Right renal cortex interstitium (tissue), 3 donors: ENCODE results near the gene HECTD2. TPM values are rescaled to one million over a fixed set of nuclear protein-coding genes. Genes with fewer than 3 reads are reported as not detected.
"Not testable (repeated sequence)": the region's sequence is repeated elsewhere in the genome, so short reads cannot be mapped to it uniquely, and the experiment has no call there.

Experiments used
- DNase-seq, 3 donors: peaks; one replicate each; pipeline ENCODE4 v3.0.0-alpha.2; 2013; ENCODE audit warnings: low read depth in 3 of 3, low spot score in 2 of 3
- polyA plus RNA-seq, 3 donors: library from polyadenylated mRNA; unstranded; fragments of 120-200 nt; gene quantifications; one replicate each; pipeline ENCODE4 v1.2.1, GENCODE V29; 2013; ENCODE audit not compliant: insufficient read length in 3 of 3

The HECTD2 gene, protein sequence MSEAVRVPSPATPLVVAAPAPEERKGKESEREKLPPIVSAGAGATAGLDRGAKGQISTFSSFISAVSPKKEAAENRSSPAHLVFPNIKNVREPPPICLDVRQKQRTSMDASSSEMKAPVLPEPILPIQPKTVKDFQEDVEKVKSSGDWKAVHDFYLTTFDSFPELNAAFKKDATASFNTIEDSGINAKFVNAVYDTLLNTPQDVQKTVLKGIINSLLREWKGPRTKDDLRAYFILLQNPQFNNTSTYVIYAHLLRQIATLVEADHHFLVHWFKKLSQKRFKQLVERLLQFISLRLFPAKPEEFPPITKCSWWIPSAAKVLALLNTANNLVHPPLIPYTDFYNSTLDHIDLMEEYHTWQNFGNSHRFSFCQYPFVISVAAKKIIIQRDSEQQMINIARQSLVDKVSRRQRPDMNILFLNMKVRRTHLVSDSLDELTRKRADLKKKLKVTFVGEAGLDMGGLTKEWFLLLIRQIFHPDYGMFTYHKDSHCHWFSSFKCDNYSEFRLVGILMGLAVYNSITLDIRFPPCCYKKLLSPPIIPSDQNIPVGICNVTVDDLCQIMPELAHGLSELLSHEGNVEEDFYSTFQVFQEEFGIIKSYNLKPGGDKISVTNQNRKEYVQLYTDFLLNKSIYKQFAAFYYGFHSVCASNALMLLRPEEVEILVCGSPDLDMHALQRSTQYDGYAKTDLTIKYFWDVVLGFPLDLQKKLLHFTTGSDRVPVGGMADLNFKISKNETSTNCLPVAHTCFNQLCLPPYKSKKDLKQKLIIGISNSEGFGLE
- 10 to 100 TPM; 26.9 to 31.5 (median 29.1) TPM for polyA plus RNA-seq

DNA sequence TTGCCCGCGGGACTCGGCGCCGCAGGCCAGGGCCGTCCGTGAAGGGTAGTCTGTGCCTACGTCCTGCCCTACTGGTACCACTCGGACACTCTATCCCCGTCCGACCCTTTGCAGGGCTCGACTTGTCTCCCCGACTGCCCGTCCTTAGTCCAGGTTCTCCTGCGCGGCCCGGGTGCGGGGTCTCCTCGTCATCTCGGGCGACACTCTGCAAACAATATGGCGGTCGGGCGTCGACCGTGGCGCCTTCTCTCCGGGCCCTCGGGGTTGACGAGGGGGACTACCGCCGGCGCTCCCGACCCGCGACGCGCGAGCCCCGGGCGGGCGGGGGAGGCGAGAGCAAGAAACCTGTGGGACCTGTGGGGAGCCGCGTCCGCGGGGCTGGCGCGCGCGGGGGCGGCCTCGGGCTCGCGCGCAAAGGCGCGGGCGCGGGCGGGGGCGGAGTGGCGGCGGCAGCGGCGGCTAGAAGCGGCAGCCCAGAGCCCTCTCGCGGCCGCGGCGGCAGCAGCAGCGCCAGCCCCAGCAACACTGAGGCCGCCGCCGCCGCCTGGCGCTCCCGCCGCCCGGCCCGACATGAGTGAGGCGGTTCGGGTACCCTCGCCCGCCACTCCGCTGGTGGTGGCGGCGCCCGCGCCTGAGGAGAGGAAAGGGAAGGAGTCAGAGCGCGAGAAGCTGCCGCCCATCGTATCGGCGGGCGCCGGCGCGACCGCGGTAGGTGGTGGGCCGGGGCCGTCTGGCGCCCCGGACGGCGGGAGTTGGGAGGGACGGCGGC, at the start of gene HECTD2:
Gene HECTD2, plus strand, starts transcription at position 476 of the 769 bp plus-strand sequence. Its CDS starts 95 bp downstream, at position 571.
- peak; percentile 57 to 68 (median 67) for DNase-seq

DNA sequence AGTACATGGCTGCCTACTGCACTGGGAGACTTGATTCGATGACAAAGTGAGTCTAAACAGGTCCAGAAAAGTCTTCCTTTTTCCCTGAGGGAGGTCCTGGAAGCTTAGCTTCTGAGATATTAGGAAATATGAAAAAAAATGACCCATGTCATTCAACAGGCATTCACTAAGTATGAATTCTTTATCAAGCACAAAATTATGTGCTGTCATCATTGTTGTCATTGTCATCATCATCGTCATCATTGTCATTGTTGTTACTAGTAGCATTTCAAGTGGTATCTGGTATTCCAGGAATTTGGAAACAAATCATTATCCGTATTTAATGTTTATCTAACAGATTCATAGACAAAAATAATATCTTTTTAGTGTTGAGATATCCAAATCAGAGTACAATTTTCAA, 49.7 kb upstream of the HECTD2 start:
- no peak for DNase-seq

DNA sequence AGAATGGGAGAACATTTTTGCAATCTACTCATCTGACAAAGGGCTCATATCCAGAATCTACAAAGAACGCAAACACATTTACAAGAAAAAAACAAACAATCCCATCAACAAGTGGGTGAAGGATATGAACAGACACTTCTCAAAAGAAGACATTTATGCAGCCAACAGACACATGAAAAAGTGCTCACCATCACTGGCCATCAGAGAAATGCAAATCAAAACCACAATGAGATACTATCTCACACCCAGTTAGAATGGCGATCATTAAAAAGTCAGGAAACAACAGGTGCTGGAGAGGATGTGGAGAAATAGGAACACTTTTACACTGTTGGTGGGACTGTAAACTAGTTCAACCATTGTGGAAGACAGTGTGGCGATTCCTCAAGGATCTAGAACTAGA, 44.6 kb upstream of the HECTD2 start:
- DNase-seq: not testable (repeated sequence)

DNA sequence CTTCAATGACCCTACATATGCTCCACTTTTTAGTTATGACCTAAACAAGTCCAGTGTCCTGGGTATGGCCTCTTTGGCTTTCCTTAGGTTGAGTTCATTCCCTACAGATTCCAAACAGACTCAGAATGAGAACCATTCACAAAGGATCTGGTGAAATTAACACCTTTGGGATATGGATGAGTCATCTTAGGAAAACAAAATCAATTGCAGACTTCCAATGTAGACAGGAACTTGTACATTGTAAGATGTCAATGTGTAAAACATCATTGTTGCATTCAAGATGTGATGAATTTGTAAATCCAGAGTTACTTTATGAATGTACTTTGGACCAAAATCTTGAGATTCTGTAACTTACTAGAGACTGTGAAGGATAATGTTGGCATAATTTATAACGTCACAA, 43.4 kb upstream of the HECTD2 start:
- DNase-seq: no peak

DNA sequence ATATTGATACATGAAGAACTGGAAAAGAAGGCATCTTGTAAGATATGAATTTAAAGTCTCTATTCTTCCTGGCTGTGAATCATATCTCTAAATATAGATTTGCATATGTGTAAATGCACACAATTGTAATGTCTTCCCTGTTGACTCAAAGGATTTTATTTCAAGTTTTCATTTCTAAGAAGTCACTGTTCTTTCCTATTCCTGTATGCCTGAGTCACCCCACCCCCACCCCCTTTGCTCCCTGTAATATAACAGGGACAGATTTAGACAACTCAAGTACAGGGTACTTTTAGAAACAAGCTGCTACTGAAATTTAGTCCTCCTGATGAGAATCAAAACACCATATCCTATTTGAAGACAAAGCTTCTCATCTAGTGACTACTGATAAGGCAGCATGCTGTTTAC, 43.0 kb upstream of the HECTD2 start:
- no peak for DNase-seq

DNA sequence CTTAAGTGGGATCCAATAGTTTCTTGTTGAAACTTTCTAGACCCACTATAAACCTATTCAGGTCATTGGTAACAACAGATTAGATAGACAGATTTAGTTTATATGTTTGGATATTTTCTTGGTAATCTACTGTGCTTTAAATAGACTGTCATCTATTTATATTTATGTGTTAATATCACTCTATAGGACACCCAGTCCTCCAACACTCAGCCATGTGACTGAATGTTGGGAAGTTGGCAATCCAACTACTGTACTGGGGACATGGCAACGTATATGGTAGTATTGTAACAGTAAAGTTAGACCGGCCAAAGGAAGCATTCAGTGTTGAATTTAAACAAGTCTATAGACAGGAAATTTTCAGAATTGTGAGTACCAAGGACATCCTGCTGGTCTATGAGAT, 42.6 kb upstream of the HECTD2 start:
- DNase-seq: no peak

DNA sequence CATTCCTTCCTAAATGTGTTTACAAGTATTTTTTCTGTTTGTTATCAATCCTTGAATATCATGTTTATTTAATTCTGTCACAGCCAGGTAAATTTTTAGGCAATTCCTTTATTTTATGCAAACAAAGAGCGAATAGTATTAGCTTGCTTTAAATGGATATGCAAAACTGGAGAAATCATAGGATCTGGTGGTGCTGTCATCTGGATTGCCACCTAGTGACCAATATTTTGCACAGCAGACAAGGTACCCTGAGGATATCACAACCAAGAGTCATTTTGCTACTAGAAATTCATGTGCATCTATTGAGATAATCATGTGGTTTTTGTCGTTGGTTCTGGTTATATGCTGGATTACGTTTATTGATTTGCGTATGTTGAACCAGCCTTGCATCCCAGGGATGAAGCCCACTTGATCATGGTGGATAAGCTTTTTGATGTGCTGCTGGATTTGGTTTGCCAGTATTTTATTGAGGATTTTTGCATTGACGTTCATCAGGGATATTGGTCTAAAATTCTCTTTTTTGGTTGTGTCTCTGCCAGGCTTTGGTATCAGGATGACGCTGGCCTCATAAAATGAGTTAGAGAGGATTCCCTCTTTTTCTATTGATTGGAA, 40.1 kb upstream of the HECTD2 start:
- not testable (repeated sequence) for DNase-seq

DNA sequence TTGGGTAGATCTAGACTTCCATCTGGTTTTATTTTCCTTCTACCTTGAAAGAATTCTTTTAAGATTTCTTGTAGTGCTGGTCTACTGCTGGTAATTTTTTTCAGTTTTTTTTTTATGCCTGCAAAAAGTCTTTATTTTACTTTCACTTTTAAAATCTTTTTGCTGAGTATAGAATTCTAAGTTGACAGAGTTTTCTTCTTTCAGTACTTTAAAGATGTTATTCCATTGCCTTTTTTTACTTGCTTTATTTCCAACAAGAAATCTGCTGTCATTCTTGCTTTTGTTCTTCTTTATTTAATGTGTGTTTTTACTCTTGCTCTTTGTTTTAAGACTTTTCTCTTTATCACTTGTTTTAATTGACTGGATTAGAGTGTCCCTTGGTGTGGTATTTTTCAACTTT, 36.1 kb upstream of the HECTD2 start:
- DNase-seq: no peak

DNA sequence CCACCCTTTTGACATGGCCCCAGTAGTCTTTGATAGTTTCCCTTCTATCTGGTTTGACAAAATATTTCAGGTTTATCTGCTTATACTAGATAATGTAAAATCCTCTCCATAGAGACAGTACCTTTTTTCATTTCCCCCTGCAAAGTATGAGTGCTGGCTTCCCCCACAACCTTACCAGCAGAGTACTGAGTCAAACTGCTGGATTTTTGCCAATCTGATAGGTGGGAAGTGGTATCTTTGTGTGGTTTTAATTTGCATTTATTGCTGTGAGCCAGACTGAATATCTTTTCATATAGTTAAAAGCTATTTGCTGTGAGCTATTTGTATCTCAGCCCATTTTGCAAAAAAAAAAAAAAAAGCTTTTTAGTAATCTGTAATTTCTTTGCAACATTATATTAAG, 32.1 kb upstream of the HECTD2 start:
- DNase-seq: no peak

DNA sequence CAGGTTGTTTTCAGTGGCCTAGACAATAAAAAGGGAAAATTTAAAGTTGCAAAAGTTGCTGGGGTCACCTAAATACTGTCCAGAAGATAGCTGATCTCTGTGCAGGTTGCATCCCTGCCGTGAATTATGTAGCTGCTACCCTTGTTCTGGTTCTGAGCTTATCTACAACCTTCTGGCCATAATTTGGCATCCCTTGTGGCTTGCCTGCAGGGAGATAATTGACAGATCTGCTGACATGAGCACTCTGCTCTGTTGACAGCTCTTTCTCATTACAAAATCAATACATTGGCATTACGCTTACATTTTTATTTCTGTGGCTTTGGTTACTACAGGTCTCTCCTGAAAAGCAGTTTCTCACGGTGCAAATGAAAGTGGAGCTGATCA, 29.3 kb upstream of the HECTD2 start:
- DNase-seq: no peak

DNA sequence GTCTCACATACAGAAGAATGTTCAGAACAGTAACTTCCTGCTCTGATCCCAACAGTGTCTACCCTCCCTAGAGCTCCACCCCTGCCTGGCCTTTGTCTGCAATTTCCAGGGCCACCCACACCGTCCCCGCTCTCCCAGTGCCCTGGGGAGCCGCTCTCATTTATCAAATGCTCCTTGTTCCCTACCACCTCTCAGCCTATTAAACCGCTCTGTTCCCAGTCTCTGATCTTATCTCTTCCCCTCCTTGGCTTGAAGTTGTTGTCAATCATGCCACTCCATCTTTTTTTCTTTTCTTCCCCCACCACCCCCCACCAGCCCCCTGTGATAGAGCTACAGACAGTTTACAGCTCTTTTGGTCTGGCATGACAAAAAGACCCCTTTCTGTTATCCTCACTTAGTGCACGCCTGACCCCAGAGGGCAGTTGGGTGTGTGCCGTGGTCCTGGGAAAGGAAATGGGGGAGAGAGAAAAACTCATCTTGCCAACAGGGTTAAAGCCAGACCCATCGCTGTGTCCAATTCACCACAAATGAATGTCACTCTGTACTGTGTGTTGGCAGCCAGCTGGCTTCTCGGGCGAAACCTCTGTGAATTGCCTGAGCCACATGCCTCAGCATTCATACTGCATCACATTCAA, 28.8 kb upstream of the HECTD2 start:
- no peak for DNase-seq

DNA sequence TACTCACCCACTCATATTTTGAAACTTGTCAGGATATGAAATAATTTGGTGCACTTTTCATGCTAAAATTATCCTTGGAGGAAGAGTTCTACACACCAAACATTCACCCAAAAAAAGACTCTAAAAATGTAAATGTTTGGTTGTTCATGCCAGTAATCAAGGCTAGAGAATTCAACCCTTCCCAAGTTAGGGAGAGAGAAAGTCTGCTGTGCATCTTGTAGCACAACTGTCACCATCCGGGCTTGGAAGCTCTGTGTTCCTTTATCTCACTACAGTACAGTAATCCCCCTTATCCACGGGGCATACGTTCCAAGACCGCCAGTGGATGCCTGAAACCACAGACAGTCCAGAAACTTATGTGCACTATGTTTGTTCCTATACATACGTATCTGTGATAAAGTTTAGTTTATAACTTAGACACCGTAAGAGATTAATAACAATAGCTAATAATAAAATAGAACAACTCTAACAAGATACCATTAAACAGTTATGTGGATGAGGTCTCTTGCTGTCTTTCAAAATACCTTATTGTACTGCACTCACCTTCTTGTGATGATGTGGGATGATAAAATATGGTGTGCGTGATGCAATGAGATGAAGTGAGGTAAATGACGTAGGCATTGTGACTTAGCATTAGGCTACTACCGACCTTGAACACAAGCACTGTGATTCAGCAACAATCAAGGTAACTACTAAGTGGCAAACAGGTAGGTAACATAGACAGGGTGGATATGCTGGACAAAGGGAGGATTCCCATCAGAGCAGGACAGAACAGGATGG, 24.6 kb upstream of the HECTD2 start:
- no peak for DNase-seq

DNA sequence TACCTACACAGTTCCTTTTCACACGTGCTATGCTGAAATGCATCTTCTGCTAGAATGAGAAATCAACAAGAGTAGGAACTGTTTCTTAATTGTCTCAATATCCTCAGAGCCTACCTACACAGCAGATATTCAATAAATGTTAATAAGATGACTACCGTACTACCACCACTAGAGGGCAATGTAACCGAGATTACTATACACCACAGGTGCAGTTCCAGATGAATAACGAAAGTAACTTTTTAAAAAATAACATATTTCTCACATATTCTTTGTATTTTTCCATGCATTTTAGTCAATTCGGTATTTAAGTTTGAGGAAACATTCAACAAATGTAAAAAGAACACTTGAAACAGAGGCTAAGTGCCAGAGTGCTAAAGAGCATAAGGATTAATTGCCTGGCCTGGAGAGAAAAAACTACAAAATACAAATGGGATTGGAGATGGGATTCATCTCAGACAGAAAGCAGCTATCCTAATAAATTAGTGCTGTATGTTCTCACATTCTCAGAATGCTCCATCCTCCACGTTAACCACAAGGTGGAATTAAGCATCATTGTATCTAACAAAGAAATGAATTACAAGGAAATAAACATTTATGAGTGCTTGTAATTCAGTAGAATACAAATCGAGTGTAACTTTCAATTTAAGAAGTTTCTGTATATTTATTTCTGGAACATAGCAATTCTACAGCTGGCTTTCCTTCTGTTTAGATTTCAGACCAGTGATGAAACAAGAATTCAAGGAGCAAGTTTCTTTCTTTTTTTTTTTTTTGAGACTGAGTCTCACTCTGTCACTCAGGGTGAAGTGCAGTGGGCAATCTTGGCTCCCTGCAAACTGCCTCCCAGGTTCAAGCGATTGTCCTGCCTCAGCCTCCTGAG, 20.3 kb upstream of the HECTD2 start:
- peak in 1 of 3 donors; percentile 35 for DNase-seq

DNA sequence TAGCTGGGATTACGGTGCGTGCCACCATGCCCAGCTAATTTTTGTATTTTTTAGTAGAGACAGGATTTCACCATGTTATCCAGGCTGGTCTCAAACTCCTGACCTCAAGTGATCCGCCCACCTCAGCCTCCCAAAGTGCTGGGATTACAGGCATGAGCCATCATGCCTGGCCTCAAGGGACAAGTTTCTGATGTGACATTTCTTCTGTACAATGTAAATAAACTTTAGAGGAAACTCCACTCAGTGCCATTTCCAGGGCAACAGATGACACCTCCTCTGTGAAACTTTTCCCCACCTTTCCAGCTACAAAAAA, 19.7 kb upstream of the HECTD2 start:
- not testable (repeated sequence) for DNase-seq

DNA sequence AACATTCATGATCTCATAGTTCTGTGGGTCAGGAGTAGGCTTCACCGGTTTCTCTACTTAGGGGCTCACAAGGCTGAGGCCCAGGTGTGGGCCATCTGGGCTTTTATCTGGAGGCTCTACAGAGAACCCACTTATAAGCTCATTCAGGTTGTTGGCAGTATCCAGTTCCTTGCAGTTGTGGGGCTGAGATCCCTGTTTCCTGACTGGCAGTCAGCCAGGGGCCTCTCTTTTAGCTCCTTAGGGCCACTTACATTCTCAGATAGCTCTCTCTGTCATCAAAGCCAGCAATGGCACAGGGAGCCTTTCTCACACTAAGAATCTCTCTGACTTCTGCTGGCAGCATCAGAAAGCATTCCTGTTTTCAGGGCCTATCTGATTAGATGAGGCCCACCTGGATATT, 18.2 kb upstream of the HECTD2 start:
- no peak for DNase-seq

DNA sequence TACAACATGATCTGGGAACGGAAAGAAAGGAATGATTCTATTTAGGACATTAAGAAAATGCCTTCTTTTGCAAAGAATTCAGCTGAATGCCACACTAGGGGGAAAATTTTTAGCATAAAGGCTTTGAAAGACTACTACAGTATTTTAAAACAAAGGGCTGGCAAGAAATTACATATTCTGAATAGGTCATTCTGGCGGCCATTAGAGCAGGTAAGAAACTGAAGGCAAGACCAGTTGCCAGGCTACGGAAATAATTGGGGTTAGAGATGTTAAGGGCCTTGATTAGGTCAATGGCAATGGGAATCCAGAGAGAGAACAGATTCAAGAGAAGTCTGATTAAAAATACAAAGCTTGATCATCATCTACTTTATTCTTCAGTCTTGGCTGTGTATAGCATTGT, 3.8 kb upstream of the HECTD2 start:
- no peak for DNase-seq

DNA sequence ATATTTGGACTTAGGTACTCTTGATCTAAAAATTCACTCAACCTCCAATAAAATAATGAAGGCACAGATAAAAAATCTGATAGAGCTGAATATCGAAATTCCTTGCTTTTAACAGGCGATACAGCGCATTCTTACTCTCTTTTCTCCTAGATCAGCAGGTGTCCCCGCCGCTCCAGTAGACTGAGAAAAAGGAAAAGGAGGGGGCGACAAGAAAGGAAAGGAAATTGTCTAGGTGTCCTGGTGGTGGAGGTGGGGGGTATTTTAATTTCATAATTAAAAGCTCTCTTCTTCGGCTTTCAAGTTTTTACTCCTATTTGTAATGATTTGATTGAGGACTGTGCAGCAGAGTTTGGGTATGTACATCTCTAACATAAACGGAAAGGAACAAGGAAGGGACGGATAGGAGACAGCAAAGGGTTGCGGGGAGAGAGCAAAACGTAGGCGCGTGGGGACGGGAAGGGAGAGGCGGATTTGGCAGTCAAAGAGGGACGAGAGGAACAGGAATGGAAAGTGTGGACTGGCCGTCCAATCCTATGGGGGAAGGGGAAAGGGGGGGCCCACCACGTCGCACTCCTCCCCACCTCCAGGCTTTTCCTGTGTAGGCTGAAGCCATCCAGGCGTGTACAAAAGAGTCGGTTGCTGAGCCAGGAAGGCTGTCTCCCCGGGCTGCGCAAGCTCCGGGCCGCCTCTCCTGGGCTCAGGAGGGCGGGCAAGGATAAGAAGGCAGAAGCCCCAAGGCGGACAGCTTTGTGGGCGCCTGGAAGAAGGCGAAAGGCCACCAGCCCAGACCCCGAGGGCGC, 875 bp upstream of the HECTD2 start:
- DNase-seq: peak; percentile 74 to 76 (median 76)
